ENCODE measurements around the gene LRRC56.

GRCh38 chr11:492427-493226, 44.7 kb upstream of the LRRC56 start:
- TF ChIP-seq NFE2L2 (IDR thresholded peaks at IDR 0.05; ENCODE audit: low read length): no peak
- no peak for TF ChIP-seq ZBTB8A (CRISPR knock-in tag; IDR thresholded peaks at IDR 0.05; ENCODE audit: borderline replicate concordance, low read depth)
- TF ChIP-seq TFAP4 (IDR thresholded peaks at IDR 0.05; ENCODE audit: borderline replicate concordance, low read depth): no peak
- no peak for TF ChIP-seq ZNF687 (CRISPR knock-in tag; IDR thresholded peaks at IDR 0.05)
- TF ChIP-seq KLF6 (CRISPR knock-in tag; IDR thresholded peaks at IDR 0.05): no peak
- no peak for TF ChIP-seq PBX3 (CRISPR knock-in tag; IDR thresholded peaks at IDR 0.05; ENCODE audit: borderline replicate concordance)
- TF ChIP-seq, protein P1, sequence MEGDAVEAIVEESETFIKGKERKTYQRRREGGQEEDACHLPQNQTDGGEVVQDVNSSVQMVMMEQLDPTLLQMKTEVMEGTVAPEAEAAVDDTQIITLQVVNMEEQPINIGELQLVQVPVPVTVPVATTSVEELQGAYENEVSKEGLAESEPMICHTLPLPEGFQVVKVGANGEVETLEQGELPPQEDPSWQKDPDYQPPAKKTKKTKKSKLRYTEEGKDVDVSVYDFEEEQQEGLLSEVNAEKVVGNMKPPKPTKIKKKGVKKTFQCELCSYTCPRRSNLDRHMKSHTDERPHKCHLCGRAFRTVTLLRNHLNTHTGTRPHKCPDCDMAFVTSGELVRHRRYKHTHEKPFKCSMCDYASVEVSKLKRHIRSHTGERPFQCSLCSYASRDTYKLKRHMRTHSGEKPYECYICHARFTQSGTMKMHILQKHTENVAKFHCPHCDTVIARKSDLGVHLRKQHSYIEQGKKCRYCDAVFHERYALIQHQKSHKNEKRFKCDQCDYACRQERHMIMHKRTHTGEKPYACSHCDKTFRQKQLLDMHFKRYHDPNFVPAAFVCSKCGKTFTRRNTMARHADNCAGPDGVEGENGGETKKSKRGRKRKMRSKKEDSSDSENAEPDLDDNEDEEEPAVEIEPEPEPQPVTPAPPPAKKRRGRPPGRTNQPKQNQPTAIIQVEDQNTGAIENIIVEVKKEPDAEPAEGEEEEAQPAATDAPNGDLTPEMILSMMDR (CRISPR knock-in tag; IDR thresholded peaks at IDR 0.05): no peak
- TF ChIP-seq, protein P2, sequence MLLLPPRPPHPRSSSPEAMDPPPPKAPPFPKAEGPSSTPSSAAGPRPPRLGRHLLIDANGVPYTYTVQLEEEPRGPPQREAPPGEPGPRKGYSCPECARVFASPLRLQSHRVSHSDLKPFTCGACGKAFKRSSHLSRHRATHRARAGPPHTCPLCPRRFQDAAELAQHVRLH (CRISPR knock-in tag; IDR thresholded peaks at IDR 0.05; ENCODE audit: borderline replicate concordance, low read depth): no peak
- TF ChIP-seq KAT2B (IDR thresholded peaks at IDR 0.05; ENCODE audit: borderline replicate concordance, low read depth, low read length): no peak
- no peak for TF ChIP-seq ZFX (CRISPR knock-in tag; IDR thresholded peaks at IDR 0.05; ENCODE audit: low read depth)
- no peak for TF ChIP-seq PRPF4 (IDR thresholded peaks at IDR 0.05; ENCODE audit: low read depth, low read length, poor library complexity, severe bottlenecking)
